Subcutaneous abdominal adipose tissue (tissue), 5 donors: Measurements from ENCODE around the gene CCDC187.

Experiments
- H3K27ac ChIP-seq: one replicate; pipeline ENCODE4 v1.7.0; 2013; ENCODE audit warnings: low read depth, mild to moderate bottlenecking, inconsistent platforms, low read length, moderate library complexity
- H3K27me3 ChIP-seq, 5 donors: one replicate each; pipeline ENCODE4 v1.7.0; 2013; ENCODE audit warnings: low read length in 5 of 5, inconsistent platforms in 1 of 5; ENCODE audit not compliant: control insufficient read depth in 5 of 5, insufficient read depth in 4 of 5
- H3K36me3 ChIP-seq, 5 donors: one replicate each; pipeline ENCODE4 v1.7.0; 2013; ENCODE audit warnings: low read length in 5 of 5; ENCODE audit not compliant: control insufficient read depth in 5 of 5, insufficient read depth in 5 of 5
- H3K4me1 ChIP-seq, 5 donors: one replicate each; pipeline ENCODE4 v1.7.0; 2013; ENCODE audit warnings: low read length in 5 of 5, mild to moderate bottlenecking in 3 of 5, moderate library complexity in 1 of 5; ENCODE audit not compliant: control insufficient read depth in 5 of 5, insufficient read depth in 5 of 5
- H3K4me3 ChIP-seq, 5 donors: one replicate each; pipeline ENCODE4 v1.7.0; 2013; ENCODE audit warnings: low read length in 5 of 5, low read depth in 1 of 5
- H3K9ac ChIP-seq, 5 donors: one replicate each; pipeline ENCODE4 v1.7.0; 2013; ENCODE audit warnings: low read length in 5 of 5, mild to moderate bottlenecking in 4 of 5, moderate library complexity in 3 of 5
- H3K9me3 ChIP-seq, 5 donors: one replicate each; pipeline ENCODE4 v1.7.0; 2013; ENCODE audit warnings: low read length in 5 of 5; ENCODE audit not compliant: control insufficient read depth in 5 of 5
- donor health status: healthy.
- donor health status: healthy.
- donor health status: healthy.
- donor health status: healthy.
- donor health status: healthy.

The CCDC187 gene

DNA sequence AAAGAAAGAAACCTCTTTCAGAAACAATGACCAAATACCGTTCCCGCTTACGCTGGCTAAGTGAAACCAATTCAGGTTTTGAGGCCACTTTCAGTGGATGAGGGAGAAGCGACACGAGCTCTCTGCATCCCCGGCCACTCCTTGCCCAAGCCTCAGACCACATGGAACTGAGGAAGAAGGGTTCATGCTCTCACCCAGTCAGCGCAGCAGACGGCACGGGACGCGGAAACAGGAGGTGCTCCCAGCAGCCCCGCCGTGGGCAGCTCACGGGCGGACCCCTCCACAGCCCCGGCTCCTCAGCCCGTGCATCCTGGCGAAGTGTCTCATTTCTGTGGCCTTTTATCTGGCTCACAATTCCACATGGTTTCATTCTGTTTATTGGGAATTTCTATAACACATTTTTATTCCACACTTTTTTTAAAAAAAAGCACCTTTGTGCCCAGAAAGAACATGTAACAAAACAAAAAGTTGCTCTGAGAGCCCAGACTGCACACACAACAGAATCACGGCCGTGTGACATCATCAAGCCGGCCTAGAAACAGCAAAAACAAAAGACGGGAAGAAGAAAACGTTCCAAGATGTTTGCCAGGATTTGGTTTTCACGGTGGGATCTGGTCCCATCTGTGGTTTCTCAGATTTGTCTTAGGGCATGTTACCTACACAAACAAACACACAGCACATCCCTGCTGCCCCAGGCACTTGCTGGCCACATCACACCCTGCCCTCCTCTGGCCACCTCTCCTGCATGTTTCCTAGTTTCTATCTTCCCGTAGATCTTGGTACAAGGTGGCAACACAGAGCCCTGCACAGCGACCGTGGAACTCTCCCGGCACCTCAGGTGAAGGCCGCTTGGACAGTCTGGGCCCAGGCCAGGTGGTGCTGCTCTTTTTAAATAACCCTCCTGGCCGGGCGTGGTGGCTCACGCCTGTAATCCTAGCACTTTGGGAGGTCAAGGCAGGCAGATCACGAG is 74.5 kb downstream of the CCDC187 start:
- no peaks in the 10 kb centered on the region for H3K27me3 ChIP-seq
- peaks cover 0 to 8% (median 0%) of the 10 kb centered on the region in 5 donors for H3K4me1 ChIP-seq
- H3K27ac ChIP-seq = no peak overlapping the region
- no peak overlapping the region for H3K9ac ChIP-seq
- H3K4me3 ChIP-seq = no peak overlapping the region
- H3K36me3 ChIP-seq = peaks cover 0 to 16% (median 10%) of the 10 kb centered on the region in 5 donors
- no peaks in the 10 kb centered on the region for H3K9me3 ChIP-seq

- H3K4me1 ChIP-seq = peaks cover 0 to 8% (median 0%) of the 10 kb centered on the region in 5 donors
- H3K27ac ChIP-seq = no peak overlapping the region
- peaks cover 0 to 26% (median 18%) of the 10 kb centered on the region in 5 donors for H3K36me3 ChIP-seq
- H3K9me3 ChIP-seq = no peaks in the 10 kb centered on the region
- H3K27me3 ChIP-seq = no peaks in the 10 kb centered on the region
- H3K9ac ChIP-seq = no peak overlapping the region
- H3K4me3 ChIP-seq = no peak overlapping the region
Measured at GRCh38 chr9:136228107-136228875, 75.6 kb downstream of the CCDC187 start.

DNA sequence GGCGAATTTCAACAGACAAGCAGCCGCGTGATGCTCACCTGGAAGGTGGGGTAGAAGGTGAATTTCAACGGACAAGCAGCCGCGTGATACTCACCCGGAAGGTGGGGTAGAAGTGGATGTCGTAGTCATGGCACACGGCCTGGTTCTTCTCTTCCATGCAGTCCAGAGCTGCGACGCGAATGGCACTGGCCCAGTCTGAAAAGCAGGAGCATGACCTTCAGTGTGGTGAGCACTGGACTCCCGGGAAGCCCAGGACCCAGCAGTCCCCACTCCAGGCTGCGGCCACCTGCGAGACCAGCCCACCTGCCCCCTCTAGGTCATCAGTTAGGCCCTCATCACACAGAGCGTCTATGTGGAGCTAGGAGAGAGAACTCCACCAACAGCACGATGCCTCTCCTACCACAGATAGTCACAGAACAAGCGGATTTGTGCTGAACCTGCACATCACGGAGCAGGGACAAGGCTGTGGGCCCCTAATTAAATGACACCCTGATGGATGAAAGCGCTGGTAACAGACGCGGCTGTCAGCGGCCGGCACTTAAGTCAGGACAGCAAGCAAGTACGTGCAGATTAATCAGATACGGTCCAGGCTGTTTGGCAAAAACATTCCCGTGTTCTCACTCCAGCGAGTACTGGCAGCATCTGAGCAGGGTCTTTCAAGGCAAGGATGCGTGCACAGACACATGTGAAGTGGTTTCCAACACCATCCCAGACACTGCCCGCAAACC is 77.0 kb downstream of the CCDC187 start:
- Histone ChIP-seq H3K36me3 (peaks cover 0 to 41% (median 30%) of the 10 kb centered on the region in 5 donors), H3K27ac (no peak overlapping the region)

DNA sequence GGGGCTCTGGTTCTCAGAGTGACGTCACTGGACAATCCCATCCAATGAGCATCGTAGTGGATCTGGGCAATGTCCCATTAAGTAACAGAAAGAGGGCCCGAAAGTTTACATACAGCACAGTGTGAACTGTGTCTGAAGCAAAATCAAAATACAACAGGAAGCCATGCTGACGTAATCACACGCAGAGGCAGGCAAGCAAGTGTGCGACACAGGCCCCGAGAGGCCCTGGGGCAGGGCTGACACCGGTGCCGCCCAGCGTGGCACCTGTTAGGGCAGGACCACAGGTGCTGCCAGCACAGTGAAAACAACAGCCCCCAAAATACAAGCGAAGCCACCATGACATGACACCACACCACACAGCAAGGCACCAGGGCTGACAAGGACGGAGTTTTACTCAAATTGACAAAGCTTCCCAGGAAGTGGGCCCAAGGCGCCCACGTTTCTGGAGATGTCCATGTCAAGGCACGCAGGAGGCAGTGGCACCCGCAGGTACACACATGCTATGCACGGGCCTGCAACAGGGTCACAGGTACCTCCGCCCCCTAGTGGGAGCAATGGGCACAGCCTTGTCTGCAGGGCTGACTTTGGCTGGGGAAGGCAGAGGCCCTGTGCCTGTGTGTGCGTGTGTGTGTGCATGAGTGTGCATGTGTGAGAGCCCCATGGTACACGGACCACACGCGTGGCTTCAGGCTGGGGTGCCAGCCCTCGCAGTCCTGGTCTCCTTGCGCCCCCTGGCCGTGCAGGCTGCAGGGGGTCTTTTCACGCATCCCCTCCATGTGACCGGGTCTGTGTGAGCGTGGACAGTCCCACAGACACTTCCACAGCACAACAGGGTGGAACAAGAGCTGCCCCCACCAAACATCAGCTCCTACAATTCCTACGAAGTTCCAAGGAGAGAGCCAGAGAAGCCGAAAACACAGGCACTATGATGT is 77.9 kb downstream of the CCDC187 start:
- Histone ChIP-seq H3K4me3 (no peak overlapping the region), H3K9me3 (no peaks in the 10 kb centered on the region), H3K9ac (no peak overlapping the region), H3K27ac (no peak overlapping the region), H3K27me3 (no peaks in the 10 kb centered on the region), H3K36me3 (peaks cover 0 to 49% (median 33%) of the 10 kb centered on the region in 5 donors), H3K4me1 (no peaks in the 10 kb centered on the region)

More for the DNA sequence above, 77.0 kb downstream of the CCDC187 start:
- no peaks in the 10 kb centered on the region for H3K4me1 ChIP-seq
- no peaks in the 10 kb centered on the region for H3K27me3 ChIP-seq
- no peak overlapping the region for H3K9ac ChIP-seq
- H3K9me3 ChIP-seq = no peaks in the 10 kb centered on the region
- no peak overlapping the region for H3K4me3 ChIP-seq

- peaks cover 0 to 49% (median 32%) of the 10 kb centered on the region in 5 donors for H3K36me3 ChIP-seq
- H3K4me1 ChIP-seq = no peaks in the 10 kb centered on the region
- H3K27ac ChIP-seq = no peak overlapping the region
- H3K27me3 ChIP-seq = no peaks in the 10 kb centered on the region
- no peaks in the 10 kb centered on the region for H3K9me3 ChIP-seq
- no peak overlapping the region for H3K4me3 ChIP-seq
- H3K9ac ChIP-seq = no peak overlapping the region
Measured at GRCh38 chr9:136225366-136225747, 78.5 kb downstream of the CCDC187 start.

DNA sequence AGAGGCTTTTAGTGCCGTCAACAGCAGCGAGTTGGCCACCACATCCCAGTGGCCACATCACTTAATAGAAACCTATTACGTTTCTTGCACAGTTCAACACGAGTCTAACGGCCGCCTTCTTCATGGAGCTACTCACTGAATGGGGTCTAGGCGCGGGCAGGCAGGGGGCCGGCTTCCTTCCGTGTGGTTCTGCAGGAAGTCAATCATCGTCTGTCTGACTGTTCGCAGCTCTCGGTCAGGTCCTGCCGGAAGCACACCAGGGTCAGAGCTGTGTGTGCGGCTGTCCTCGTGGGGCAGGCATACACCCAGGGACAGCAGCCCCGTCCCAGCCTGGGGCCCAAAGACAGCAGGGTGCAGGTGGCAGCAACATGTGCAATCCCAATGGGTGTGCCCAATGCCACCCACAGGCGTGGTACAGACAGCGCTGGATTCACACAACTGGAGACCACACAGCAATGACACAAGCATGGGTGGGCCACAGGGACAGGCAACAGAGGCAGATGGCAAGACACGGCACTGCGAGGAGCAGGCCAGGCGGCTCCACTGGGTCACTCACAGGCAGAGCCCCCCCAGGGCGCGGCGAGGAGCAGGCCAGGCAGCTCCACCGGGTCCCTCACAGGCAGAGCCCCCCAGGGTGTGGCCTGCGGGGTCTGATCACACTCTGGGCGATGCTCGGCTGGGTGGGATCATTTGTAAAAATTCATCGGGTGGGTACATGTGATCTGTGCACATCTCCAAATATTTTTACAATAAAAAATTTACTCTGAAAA is 79.8 kb downstream of the CCDC187 start:
- no peaks in the 10 kb centered on the region for H3K9me3 ChIP-seq
- H3K27ac ChIP-seq = no peak overlapping the region
- no peak overlapping the region for H3K4me3 ChIP-seq
- H3K9ac ChIP-seq = no peak overlapping the region
- H3K36me3 ChIP-seq = peaks cover 0 to 56% (median 33%) of the 10 kb centered on the region in 5 donors
- H3K27me3 ChIP-seq = no peaks in the 10 kb centered on the region
- no peaks in the 10 kb centered on the region for H3K4me1 ChIP-seq

- Histone ChIP-seq H3K27me3 (no peaks in the 10 kb centered on the region), H3K36me3 (peaks cover 0 to 68% (median 43%) of the 10 kb centered on the region in 5 donors), H3K4me3 (no peak overlapping the region), H3K9ac (no peak overlapping the region), H3K9me3 (no peaks in the 10 kb centered on the region), H3K4me1 (no peaks in the 10 kb centered on the region), H3K27ac (no peak overlapping the region)
Measured at GRCh38 chr9:136222906-136223285, 81.0 kb downstream of the CCDC187 start.

DNA sequence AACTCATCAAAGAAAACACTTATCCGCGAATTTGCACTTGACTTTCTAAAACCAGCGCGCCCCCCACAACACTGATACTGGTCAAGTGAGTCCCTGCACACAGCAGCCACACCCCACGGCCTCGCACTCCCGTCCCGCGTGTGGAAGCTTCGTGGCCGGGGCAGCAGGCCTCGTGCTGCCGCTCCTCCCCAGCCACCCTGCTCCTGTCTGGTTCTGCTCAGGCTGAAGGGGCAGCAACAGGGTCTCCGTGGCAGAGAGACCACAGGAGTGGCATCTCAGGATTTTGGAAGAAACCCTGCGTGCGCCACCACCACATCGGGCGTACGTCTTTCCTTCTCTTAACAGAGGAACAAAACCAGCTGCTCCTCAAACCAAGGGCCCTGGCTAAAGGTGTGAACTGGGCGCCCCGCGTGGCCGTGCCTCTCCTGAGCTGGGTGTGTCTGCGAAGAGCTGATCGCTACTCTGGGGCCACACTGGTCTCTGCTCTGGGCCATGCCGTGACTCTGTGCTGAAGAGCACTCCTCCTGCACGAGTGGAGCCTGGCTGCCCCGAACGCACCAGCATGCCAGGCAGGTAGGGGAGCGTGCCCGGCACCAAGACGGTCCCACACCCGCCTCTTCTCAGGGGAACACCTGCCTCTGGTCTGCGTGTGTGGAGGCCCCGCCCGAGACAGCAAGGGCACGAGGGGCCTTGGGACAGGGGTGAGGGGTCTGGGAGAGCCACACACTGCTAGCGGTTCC is 81.6 kb downstream of the CCDC187 start:
- H3K4me3 ChIP-seq = no peak overlapping the region
- no peaks in the 10 kb centered on the region for H3K9me3 ChIP-seq
- no peaks in the 10 kb centered on the region for H3K4me1 ChIP-seq
- no peaks in the 10 kb centered on the region for H3K27me3 ChIP-seq
- no peak overlapping the region for H3K9ac ChIP-seq
- H3K36me3 ChIP-seq = peaks cover 0 to 71% (median 43%) of the 10 kb centered on the region in 5 donors
- no peak overlapping the region for H3K27ac ChIP-seq
